DMS53 treated with DMSO at 0.1 percent for 48 hours (cell line): ENCODE measurements around the gene CEP250.

Source experiments
- DNase-seq: peaks from one replicate; lab custom pipeline; 2025; ENCODE audit not compliant: unreplicated experiment; lab: John Stamatoyannopoulos, UW

The CEP250 gene

DNA sequence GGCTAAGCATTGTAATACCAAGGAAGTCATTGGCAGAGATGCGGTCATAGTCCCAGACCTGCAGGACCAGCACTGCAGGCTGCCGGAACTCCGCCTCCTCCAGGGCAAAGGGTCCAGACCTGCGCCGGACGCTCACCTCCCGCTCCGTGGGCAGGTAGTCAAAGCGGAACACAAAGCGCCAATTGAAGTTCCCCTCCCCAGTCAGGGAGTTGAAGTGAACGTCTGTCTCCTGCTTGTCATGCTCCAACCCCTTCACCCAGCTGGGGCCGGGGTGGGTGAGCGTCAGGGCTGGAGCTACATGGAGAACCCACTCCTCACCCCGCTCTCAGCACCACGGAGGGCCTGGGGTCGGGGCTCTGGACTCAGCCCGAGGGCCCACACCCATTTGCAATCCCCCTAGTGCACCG lies 104.7 kb downstream of the CEP250 start:
- no peak for DNase-seq

DNA sequence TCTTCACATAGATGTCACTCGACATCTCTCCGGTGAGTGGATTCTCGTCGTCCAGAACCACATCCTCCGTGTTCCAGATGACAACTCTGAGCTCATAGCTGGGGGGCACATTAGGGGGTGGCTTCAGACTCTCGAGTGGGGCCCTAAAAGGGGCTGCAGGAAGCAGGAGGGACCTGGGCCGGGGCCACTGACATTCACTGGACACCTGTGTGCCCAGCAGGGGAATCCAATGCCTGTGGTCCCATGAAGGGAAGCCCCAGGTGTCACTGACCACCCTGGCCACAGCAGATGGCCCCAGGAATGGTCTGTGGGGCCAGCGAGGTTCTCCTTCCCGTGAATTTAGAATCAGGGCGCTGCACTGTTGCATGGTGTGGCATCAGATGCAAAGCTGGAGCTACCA lies 105.1 kb downstream of the CEP250 start:
- DNase-seq = no peak

DNA sequence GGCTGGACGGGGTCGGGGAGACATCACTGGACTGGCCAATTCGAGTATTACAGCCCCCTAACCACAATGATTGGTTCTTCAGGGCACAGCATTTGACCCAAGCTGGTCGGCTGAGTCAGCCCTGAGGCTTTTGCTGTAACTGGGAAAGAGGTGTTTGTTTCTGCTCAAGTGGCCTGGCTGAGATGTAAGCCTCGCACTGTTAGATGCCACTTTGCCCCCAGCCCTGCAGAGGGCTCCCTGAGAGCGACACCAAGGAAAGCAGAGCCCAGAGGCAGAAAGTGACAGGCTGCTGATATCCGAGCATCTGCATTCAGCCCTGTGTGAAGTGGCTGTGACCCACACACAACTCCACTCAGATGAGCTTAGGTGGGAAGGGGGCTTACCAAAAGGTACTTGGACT lies 105.9 kb downstream of the CEP250 start:
- DNase-seq = peak; percentile 80

- DNase-seq = no peak
Observed at GRCh38 chr20:35561671-35562070, 106.3 kb downstream of the CEP250 start.

DNA sequence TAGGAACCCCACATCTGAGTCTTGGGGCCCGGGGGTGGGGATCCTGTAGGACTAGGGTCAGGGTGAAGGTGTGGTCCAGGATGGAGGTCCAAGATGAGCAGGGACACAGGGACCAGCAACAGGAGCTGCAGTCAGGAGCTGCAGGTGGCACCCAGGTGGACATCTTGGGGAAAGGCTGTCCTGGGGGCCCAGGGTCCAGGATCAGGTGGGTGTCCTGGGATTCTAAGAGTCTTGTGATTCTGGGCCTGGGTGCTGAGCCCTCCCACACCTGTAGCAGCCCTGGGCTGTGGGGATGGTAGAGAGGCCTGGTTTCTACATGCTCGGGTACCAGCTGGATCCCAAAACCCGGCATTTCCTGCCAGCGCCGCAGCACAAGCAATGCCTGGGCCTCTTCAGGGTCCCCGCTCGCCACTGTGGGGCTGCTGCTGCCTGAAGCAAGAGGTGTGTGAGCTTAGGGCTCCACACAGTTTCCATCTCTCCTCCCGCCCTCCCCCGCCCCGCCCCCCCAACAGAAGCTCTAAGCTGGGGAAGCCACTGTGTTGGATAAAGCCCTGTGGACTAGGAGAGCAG lies 107.2 kb downstream of the CEP250 start:
- DNase-seq = no peak

- no peak for DNase-seq
Observed at GRCh38 chr20:35563834-35564233, 108.4 kb downstream of the CEP250 start.

GRCh38 chr20:35564905-35565304 lies 109.5 kb downstream of the CEP250 start:
- DNase-seq = no peak

DNA sequence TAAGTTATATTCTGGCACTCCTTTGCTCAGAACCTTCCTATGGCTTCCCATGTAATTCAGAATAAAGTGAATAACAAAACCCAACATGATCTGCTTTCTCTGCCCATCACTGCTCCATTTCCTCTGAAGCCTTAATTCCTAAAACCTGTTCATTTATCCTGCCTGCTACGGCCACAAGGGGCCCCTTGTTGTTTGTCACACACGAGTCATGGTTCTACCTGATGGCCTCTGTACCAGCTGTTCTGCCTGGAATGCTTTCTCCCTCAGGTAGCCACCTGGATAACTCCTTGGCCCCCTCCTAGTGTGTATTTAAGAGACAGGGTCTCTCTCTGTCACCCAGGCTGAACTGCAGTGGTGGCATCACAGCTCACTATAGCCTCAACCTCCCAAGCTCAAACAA lies 113.2 kb downstream of the CEP250 start:
- DNase-seq = peak; percentile 7
